HK-2 (cell line): ENCODE measurements around the gene SELENOF.
"Not testable (repeated sequence)": the region's sequence is repeated elsewhere in the genome, so short reads cannot be mapped to it uniquely, and the experiment has no call there.

Source experiments
- DNase-seq: peaks from one replicate; pipeline ENCODE4 v3.0.0-alpha.2; 2018; ENCODE audit not compliant: unreplicated experiment

The SELENOF gene

GRCh38 chr1:86814118-86814517 is 99.8 kb downstream of the SELENOF start:
- not testable (repeated sequence) for DNase-seq
